ENCODE data around the gene CDC20B. TPM values are rescaled to one million over a fixed set of nuclear protein-coding genes. Genes with fewer than 3 reads are reported as not detected.

Gene CDC20B
- polyA plus RNA-seq, 2 donors = not detected

GRCh38 chr5:55188656-55189540 lies 15.9 kb upstream of the CDC20B start:
- Histone ChIP-seq H3K4me3 (ENCODE audit: low read depth in 1 of 2, low read length in 2 of 2) (no peak overlapping the region), H3K27ac (ENCODE audit: low read depth in 2 of 2, low read length in 1 of 2) (no peak overlapping the region), H3K4me1 (ENCODE audit: control insufficient read depth in 2 of 2, insufficient read depth in 2 of 2, low read length in 1 of 2) (no peaks in the 10 kb centered on the region), H3K27me3 (ENCODE audit: control insufficient read depth in 1 of 2, insufficient read depth in 2 of 2, low read length in 2 of 2) (peaks cover 0 to 2% of the 10 kb centered on the region in 2 donors), H3K36me3 (ENCODE audit: control insufficient read depth in 2 of 2, insufficient read depth in 2 of 2, low read length in 1 of 2) (no peaks in the 10 kb centered on the region), H3K9me3 (ENCODE audit: control insufficient read depth in 2 of 2, insufficient read depth in 1 of 2, low read depth in 1 of 2, low read length in 1 of 2) (no peaks in the 10 kb centered on the region)
- 50 to 58% methylated on average over 6 of the region's 6 CpGs for WGBS, 2 donors

- no peaks in the 10 kb centered on the region for H3K27me3 ChIP-seq (ENCODE audit: control insufficient read depth in 1 of 2, insufficient read depth in 2 of 2, low read length in 2 of 2)
- 42 to 43% methylated on average over 4 of the region's 4 CpGs for WGBS, 2 donors
Measured at GRCh38 chr5:55187370-55187769, 14.4 kb upstream of the CDC20B start.

DNA sequence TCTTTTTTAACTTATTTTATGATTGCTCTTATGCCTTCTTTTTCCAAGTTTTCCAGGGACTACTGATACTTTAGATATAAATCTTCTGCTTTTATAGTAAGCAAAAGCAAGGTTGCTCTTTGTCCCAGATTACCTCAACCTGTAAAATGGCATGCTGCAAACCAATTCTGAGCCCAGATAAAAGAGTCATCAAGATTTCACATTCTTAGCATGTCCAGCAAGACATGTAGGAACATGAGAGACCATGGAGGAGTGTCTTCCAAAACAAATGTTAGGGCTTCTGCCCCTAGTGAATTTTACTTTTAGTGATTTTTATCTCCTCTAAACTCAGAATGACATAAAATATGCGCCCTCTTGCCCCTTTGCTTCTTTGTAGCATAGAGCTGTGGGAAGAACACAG lies 7.0 kb upstream of the CDC20B start:
- H3K27me3 ChIP-seq (ENCODE audit: control insufficient read depth in 1 of 2, insufficient read depth in 2 of 2, low read length in 2 of 2) = peaks cover 0 to 12% of the 10 kb centered on the region in 2 donors
- H3K27ac ChIP-seq (ENCODE audit: low read depth in 2 of 2, low read length in 1 of 2) = no peak overlapping the region
- peaks cover 3% of the 10 kb centered on the region in 2 donors for H3K4me1 ChIP-seq (ENCODE audit: control insufficient read depth in 2 of 2, insufficient read depth in 2 of 2, low read length in 1 of 2)
- WGBS, 2 donors = 64 to 70% methylated on average over 1 of the region's 1 CpG
- H3K9me3 ChIP-seq (ENCODE audit: control insufficient read depth in 2 of 2, insufficient read depth in 1 of 2, low read depth in 1 of 2, low read length in 1 of 2) = peaks cover 0 to 3% of the 10 kb centered on the region in 2 donors
- no peak overlapping the region for H3K4me3 ChIP-seq (ENCODE audit: low read depth in 1 of 2, low read length in 2 of 2)
- no peaks in the 10 kb centered on the region for H3K36me3 ChIP-seq (ENCODE audit: control insufficient read depth in 2 of 2, insufficient read depth in 2 of 2, low read length in 1 of 2)

More at GRCh38 chr5:55187370-55187769, 14.4 kb upstream of the CDC20B start:
- Histone ChIP-seq H3K9me3 (ENCODE audit: control insufficient read depth in 2 of 2, insufficient read depth in 1 of 2, low read depth in 1 of 2, low read length in 1 of 2) (no peaks in the 10 kb centered on the region), H3K36me3 (ENCODE audit: control insufficient read depth in 2 of 2, insufficient read depth in 2 of 2, low read length in 1 of 2) (no peaks in the 10 kb centered on the region), H3K4me3 (ENCODE audit: low read depth in 1 of 2, low read length in 2 of 2) (no peak overlapping the region), H3K4me1 (ENCODE audit: control insufficient read depth in 2 of 2, insufficient read depth in 2 of 2, low read length in 1 of 2) (no peaks in the 10 kb centered on the region), H3K27ac (ENCODE audit: low read depth in 2 of 2, low read length in 1 of 2) (no peak overlapping the region)

DNA sequence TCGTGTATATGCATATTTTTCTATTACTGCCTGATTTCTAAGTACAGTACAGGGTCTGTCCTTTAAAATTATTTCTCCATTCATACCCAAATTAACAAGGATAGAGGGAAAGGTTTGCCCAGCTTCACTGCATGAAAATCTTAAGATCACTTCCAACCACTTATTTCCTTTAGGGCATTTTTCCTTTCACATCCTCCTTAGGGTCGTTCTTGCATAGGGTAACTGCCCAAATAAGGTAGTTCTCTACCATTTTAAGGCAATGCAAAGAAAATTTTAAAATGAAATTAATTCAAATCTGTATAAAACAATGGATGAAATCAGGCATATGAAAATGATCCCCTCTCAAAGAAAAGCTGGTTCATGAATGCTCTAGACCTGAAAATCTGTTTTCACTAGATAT lies 4.1 kb upstream of the CDC20B start:
- Histone ChIP-seq H3K27ac (ENCODE audit: low read depth in 2 of 2, low read length in 1 of 2) (no peak overlapping the region), H3K4me3 (ENCODE audit: low read depth in 1 of 2, low read length in 2 of 2) (no peak overlapping the region), H3K27me3 (ENCODE audit: control insufficient read depth in 1 of 2, insufficient read depth in 2 of 2, low read length in 2 of 2) (peaks cover 0 to 12% of the 10 kb centered on the region in 2 donors), H3K9me3 (ENCODE audit: control insufficient read depth in 2 of 2, insufficient read depth in 1 of 2, low read depth in 1 of 2, low read length in 1 of 2) (peaks cover 0 to 3% of the 10 kb centered on the region in 2 donors), H3K4me1 (ENCODE audit: control insufficient read depth in 2 of 2, insufficient read depth in 2 of 2, low read length in 1 of 2) (peaks cover 7 to 9% of the 10 kb centered on the region in 2 donors), H3K36me3 (ENCODE audit: control insufficient read depth in 2 of 2, insufficient read depth in 2 of 2, low read length in 1 of 2) (no peaks in the 10 kb centered on the region)
- 11 to 22% methylated on average over 2 of the region's 2 CpGs for WGBS, 2 donors

GRCh38 chr5:55176176-55176818 lies 3.3 kb upstream of the CDC20B start:
- H3K27ac ChIP-seq (ENCODE audit: low read depth in 2 of 2, low read length in 1 of 2) = no peak overlapping the region
- H3K4me1 ChIP-seq (ENCODE audit: control insufficient read depth in 2 of 2, insufficient read depth in 2 of 2, low read length in 1 of 2) = peaks cover 7 to 9% of the 10 kb centered on the region in 2 donors
- H3K9me3 ChIP-seq (ENCODE audit: control insufficient read depth in 2 of 2, insufficient read depth in 1 of 2, low read depth in 1 of 2, low read length in 1 of 2) = peaks cover 0 to 3% of the 10 kb centered on the region in 2 donors
- H3K27me3 ChIP-seq (ENCODE audit: control insufficient read depth in 1 of 2, insufficient read depth in 2 of 2, low read length in 2 of 2) = peaks cover 0 to 12% of the 10 kb centered on the region in 2 donors
- H3K4me3 ChIP-seq (ENCODE audit: low read depth in 1 of 2, low read length in 2 of 2) = peak overlapping the region; percentile 14 to 42
- WGBS, 2 donors = 2 to 3% methylated on average over 44 of the region's 44 CpGs
- no peaks in the 10 kb centered on the region for H3K36me3 ChIP-seq (ENCODE audit: control insufficient read depth in 2 of 2, insufficient read depth in 2 of 2, low read length in 1 of 2)

DNA sequence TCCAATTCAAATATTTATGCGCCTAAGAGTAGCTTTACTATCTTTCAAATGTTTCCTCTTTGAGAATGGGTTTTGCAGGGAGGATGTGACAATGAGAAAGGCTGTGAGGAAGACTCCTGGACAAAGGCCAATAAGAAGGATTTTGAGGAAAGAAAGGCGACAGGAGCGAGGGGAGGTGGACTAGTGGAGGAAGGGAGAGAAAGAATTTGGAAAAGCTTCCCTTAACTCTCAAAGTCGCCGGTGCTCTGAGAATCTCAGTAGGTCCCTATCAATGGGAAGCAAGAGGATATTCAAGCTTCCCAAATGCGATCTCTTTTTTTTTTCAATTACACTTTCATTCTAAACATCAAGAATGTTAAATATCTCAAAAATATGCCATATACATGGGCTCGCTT lies 2.8 kb upstream of the CDC20B start:
- peaks cover 0 to 3% of the 10 kb centered on the region in 2 donors for H3K9me3 ChIP-seq (ENCODE audit: control insufficient read depth in 2 of 2, insufficient read depth in 1 of 2, low read depth in 1 of 2, low read length in 1 of 2)
- H3K4me1 ChIP-seq (ENCODE audit: control insufficient read depth in 2 of 2, insufficient read depth in 2 of 2, low read length in 1 of 2) = peaks cover 7 to 9% of the 10 kb centered on the region in 2 donors
- WGBS, 2 donors = 12 to 16% methylated on average over 7 of the region's 7 CpGs
- no peaks in the 10 kb centered on the region for H3K36me3 ChIP-seq (ENCODE audit: control insufficient read depth in 2 of 2, insufficient read depth in 2 of 2, low read length in 1 of 2)
- peaks cover 0 to 12% of the 10 kb centered on the region in 2 donors for H3K27me3 ChIP-seq (ENCODE audit: control insufficient read depth in 1 of 2, insufficient read depth in 2 of 2, low read length in 2 of 2)
- H3K4me3 ChIP-seq (ENCODE audit: low read depth in 1 of 2, low read length in 2 of 2) = no peak overlapping the region
- no peak overlapping the region for H3K27ac ChIP-seq (ENCODE audit: low read depth in 2 of 2, low read length in 1 of 2)

- Histone ChIP-seq H3K27me3 (ENCODE audit: control insufficient read depth in 1 of 2, insufficient read depth in 2 of 2, low read length in 2 of 2) (peaks cover 0 to 14% of the 10 kb centered on the region in 2 donors), H3K27ac (ENCODE audit: low read depth in 2 of 2, low read length in 1 of 2) (no peak overlapping the region), H3K36me3 (ENCODE audit: control insufficient read depth in 2 of 2, insufficient read depth in 2 of 2, low read length in 1 of 2) (no peaks in the 10 kb centered on the region), H3K4me1 (ENCODE audit: control insufficient read depth in 2 of 2, insufficient read depth in 2 of 2, low read length in 1 of 2) (peaks cover 7 to 9% of the 10 kb centered on the region in 2 donors), H3K9me3 (ENCODE audit: control insufficient read depth in 2 of 2, insufficient read depth in 1 of 2, low read depth in 1 of 2, low read length in 1 of 2) (peaks cover 0 to 3% of the 10 kb centered on the region in 2 donors), H3K4me3 (ENCODE audit: low read depth in 1 of 2, low read length in 2 of 2) (peak overlapping the region in 1 of 2 donors; percentile 64)
- WGBS, 2 donors = 14 to 15% methylated on average over 8 of the region's 8 CpGs
Measured at GRCh38 chr5:55173687-55174230, 782 bp upstream of the CDC20B start.

GRCh38 chr5:55172051-55172899 lies 702 bp downstream of the CDC20B start:
- H3K36me3 ChIP-seq (ENCODE audit: control insufficient read depth in 2 of 2, insufficient read depth in 2 of 2, low read length in 1 of 2) = no peaks in the 10 kb centered on the region
- no peak overlapping the region for H3K27ac ChIP-seq (ENCODE audit: low read depth in 2 of 2, low read length in 1 of 2)
- WGBS, 2 donors = 5 to 6% methylated on average over 15 of the region's 15 CpGs
- H3K27me3 ChIP-seq (ENCODE audit: control insufficient read depth in 1 of 2, insufficient read depth in 2 of 2, low read length in 2 of 2) = peaks cover 0 to 14% of the 10 kb centered on the region in 2 donors
- peaks cover 7 to 9% of the 10 kb centered on the region in 2 donors for H3K4me1 ChIP-seq (ENCODE audit: control insufficient read depth in 2 of 2, insufficient read depth in 2 of 2, low read length in 1 of 2)
- peaks cover 0 to 3% of the 10 kb centered on the region in 2 donors for H3K9me3 ChIP-seq (ENCODE audit: control insufficient read depth in 2 of 2, insufficient read depth in 1 of 2, low read depth in 1 of 2, low read length in 1 of 2)
- peak overlapping the region; percentile 22 to 64 for H3K4me3 ChIP-seq (ENCODE audit: low read depth in 1 of 2, low read length in 2 of 2)

- WGBS, 2 donors = 32 to 36% methylated on average over 2 of the region's 2 CpGs
- peaks cover 6 to 7% of the 10 kb centered on the region in 2 donors for H3K4me1 ChIP-seq (ENCODE audit: control insufficient read depth in 2 of 2, insufficient read depth in 2 of 2, low read length in 1 of 2)
- peaks cover 0 to 3% of the 10 kb centered on the region in 2 donors for H3K9me3 ChIP-seq (ENCODE audit: control insufficient read depth in 2 of 2, insufficient read depth in 1 of 2, low read depth in 1 of 2, low read length in 1 of 2)
- H3K36me3 ChIP-seq (ENCODE audit: control insufficient read depth in 2 of 2, insufficient read depth in 2 of 2, low read length in 1 of 2) = no peaks in the 10 kb centered on the region
- no peak overlapping the region for H3K27ac ChIP-seq (ENCODE audit: low read depth in 2 of 2, low read length in 1 of 2)
- H3K4me3 ChIP-seq (ENCODE audit: low read depth in 1 of 2, low read length in 2 of 2) = no peak overlapping the region
- peaks cover 0 to 11% of the 10 kb centered on the region in 2 donors for H3K27me3 ChIP-seq (ENCODE audit: control insufficient read depth in 1 of 2, insufficient read depth in 2 of 2, low read length in 2 of 2)
Measured at GRCh38 chr5:55171471-55171870, 1.5 kb downstream of the CDC20B start.
